ENCODE measurements around the gene ANTKMT.

The ANTKMT gene

DNA sequence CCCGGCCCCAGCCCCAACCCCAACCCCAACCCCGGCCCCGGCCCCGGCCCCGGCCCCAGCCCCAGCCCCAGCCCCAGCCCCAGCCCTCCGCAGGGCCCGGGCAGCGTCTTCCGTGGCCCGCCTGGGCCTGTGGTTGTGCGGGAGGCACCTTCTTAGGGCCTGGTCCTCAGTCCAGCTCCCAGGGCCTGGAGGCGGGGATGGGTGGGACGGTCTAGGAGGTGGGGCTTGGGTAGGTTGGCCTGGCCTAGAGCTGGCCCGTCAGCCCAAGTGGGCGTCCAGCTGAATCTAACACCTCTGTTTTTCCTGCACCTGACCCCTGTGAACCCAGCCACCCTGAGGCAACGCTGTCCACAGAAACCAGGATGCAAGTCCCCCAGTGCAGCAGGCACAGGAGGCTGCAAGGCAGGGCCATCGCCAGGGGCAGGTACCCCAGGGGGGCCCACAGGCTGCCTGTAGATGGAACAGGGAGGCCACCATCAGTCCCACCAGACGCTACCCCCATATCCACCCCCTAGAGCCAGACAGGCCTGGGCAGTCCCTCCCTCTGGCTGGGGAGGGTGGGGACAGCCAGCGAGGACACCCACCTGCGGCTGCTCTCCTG is 48.3 kb downstream of the ANTKMT start:
- TF ChIP-seq, protein P1, sequence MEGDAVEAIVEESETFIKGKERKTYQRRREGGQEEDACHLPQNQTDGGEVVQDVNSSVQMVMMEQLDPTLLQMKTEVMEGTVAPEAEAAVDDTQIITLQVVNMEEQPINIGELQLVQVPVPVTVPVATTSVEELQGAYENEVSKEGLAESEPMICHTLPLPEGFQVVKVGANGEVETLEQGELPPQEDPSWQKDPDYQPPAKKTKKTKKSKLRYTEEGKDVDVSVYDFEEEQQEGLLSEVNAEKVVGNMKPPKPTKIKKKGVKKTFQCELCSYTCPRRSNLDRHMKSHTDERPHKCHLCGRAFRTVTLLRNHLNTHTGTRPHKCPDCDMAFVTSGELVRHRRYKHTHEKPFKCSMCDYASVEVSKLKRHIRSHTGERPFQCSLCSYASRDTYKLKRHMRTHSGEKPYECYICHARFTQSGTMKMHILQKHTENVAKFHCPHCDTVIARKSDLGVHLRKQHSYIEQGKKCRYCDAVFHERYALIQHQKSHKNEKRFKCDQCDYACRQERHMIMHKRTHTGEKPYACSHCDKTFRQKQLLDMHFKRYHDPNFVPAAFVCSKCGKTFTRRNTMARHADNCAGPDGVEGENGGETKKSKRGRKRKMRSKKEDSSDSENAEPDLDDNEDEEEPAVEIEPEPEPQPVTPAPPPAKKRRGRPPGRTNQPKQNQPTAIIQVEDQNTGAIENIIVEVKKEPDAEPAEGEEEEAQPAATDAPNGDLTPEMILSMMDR (IDR thresholded peaks at IDR 0.05; ENCODE audit: low read depth, low read length, missing control alignments): no peak
- H3K4me3 ChIP-seq (ENCODE audit: low read depth, low read length): no peak overlapping the region
- DNase-seq (ENCODE audit: low read depth): no peak

DNA sequence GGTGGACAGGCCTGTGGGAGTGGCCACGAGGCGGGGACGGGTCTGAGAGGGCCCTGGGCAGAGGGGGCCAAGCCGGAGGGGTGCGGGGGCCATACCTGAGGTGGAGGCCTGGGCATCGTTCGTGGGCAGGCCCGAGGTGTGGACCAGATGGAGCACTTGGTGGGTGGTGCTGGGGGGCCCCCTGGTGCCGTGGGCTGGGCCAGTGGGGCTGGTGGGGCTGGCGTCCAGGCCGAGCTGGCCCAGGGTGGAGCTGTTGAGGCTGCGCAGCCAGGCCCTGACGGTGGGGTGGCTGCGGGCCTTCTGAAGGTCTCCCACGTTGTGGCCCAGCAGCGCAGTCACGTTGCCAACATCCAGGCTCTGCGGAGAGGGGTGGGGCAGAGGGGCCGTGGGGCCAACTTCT is 49.0 kb downstream of the ANTKMT start:
- TF ChIP-seq, protein P1 (IDR thresholded peaks at IDR 0.05; ENCODE audit: low read depth, low read length, missing control alignments): no peak
- no peak for DNase-seq (ENCODE audit: low read depth)

GRCh38 chr16:770411-770810 is 49.5 kb downstream of the ANTKMT start:
- TF ChIP-seq, protein P1 (IDR thresholded peaks at IDR 0.05; ENCODE audit: low read depth, low read length, missing control alignments): no peak
- H3K4me3 ChIP-seq (ENCODE audit: low read depth, low read length): no peak overlapping the region
- no peak for DNase-seq (ENCODE audit: low read depth)

More for the DNA sequence above, 49.0 kb downstream of the ANTKMT start:
- H3K4me3 ChIP-seq (ENCODE audit: low read depth, low read length): no peak overlapping the region
